Activated naive CD4-positive, alpha-beta T cell treated with anti-CD3 and anti-CD28 coated beads, Interleukin-2, amount 50 U/mL, for 24 hours (primary cell): Measurements from ENCODE around the gene TNFSF10.
"Not testable (repeated sequence)": the region's sequence is repeated elsewhere in the genome, so short reads cannot be mapped to it uniquely, and the experiment has no call there.

Experiments
- H3K27ac Mint-ChIP-seq: one replicate; pipeline ENCODE4 v1.8.0; 2021; ENCODE audit warnings: mild to moderate bottlenecking, mixed read lengths
- H3K27me3 Mint-ChIP-seq: one replicate; pipeline ENCODE4 v1.8.0; 2021; ENCODE audit warnings: mixed read lengths
- H3K36me3 Mint-ChIP-seq: one replicate; pipeline ENCODE4 v1.8.0; 2021; ENCODE audit warnings: mixed read lengths
- H3K4me1 Mint-ChIP-seq: one replicate; pipeline ENCODE4 v1.8.0; 2021; ENCODE audit warnings: mixed read lengths
- H3K4me3 Mint-ChIP-seq: one replicate; pipeline ENCODE4 v1.8.0; 2021; ENCODE audit warnings: mild to moderate bottlenecking, mixed read lengths
- H3K9me3 Mint-ChIP-seq: one replicate; pipeline ENCODE4 v1.8.0; 2021; ENCODE audit warnings: mixed read lengths

The TNFSF10 gene

DNA sequence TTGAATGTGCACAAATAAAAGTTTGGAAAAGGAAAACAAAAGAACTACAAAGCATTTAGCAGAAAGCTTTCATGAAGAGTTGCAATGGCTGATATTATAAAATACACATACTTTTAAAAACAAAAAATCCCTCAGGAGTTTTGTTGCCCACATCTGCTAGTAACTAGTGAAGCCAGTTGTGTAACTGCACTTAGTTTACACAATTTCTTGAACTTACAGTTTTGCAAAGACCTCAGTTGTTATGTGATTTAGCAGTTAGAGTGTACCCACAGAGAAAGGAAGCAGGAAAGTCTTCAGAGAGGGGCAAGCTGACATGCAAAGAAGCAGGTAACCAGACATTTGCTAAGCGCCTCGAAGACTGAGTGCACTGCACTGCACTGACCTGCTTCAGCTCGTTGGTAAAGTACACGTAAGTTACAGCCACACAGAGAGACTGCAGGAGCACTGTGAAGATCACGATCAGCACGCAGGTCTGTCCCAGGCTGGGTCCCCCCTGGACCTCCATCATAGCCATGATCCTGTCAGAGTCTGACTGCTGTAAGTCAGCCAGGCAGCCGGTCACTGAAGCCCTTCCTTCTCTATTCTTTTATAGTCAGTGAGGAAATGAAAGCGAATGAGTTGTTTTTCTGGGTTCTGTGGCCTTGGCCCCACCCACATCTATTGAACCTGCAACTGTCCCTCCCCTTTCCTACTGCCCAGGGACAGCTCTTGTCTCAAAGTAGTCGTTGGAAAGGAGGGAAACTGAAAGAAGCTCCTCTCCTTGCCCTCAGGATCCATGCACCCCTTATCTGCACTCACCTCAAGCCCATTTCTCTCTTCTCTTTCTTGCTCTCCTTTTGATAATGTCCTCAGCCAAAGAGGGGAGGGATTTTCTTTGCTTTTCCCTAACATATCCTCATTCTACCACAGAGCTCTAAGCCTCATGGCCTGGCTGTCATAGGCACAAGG, at the start of gene TNFSF10:
Gene TNFSF10 (minus strand): TSS at position 560 of the 948 bp plus-strand sequence. CDS start 46 bp downstream, at position 514.
- peaks cover 63% of the 10 kb centered on the region for H3K4me1 Mint-ChIP-seq
- H3K27me3 Mint-ChIP-seq, result no peaks in the 10 kb centered on the region
- H3K27ac Mint-ChIP-seq, result peak within 1 kb of the TSS; percentile 97
- H3K4me3 Mint-ChIP-seq, result peak within 1 kb of the TSS; percentile 91
- no peaks in the 10 kb centered on the region for H3K36me3 Mint-ChIP-seq
- H3K9me3 Mint-ChIP-seq, result no peaks in the 10 kb centered on the region

DNA sequence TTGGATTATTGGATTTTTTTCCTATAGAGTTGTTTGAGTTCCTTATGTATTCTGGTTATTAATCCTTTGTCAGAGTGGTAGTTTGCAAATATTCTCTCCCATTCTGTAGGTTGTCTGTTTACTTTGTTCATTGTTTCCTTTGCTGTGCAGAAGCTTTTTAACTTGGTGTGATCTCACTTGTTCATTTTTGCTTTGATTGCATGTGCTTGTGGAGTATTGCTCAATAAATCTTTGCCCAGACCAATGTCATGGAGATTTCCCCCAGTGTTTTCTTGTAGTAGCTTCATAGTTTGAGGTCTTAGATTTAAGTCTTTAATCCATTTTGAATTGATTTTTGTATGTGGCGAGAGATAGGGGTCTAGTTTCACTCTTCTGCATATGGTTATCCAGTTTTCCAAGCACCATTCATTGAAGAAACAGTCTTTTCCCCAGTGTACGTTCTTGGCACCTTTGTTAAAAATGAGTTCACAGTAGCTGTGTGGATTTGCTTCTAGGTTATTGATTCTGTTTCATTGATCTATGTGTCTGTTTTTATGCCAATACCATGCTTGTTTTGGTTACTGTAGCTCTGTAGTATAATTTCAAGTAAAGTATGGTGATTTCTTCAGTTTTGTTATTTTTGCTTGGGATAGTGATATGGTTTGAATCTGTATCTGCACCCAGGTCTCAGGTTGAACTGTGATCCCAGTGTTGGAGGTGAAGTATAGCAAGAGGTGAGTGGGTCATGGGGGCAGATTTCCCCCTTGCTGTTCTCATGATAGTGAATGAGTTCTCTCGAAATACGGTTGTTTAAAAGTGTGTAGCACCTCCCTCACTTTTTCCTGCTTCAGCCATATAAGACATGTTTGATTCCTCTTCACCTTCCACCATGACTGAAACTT, 46.1 kb upstream of the TNFSF10 start:
- Mint-ChIP-seq H3K27ac (no peak overlapping the region), H3K27me3 (no peaks in the 10 kb centered on the region), H3K9me3 (no peaks in the 10 kb centered on the region), H3K4me3 (no peak overlapping the region), H3K36me3 (peaks cover 2% of the 10 kb centered on the region), H3K4me1 (peaks cover 17% of the 10 kb centered on the region)

DNA sequence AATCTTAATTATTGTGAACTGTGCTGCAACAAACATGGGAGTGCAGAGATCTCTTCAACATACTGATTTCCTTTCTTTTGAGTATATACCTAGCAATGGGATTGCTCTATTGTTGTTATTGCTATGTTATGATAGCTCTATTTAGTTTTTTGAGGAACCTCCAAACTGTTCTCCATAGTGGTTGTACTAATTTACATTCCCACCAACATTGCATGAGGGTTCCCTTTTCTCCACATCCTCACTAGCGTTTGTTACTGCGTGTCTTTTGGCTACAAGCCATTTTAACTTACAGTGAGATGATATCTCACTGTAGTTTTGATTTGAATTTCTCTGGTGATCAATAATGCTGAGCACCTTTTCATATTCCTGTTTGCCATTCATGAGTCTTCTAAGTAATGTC, 45.5 kb upstream of the TNFSF10 start:
- H3K27me3 Mint-ChIP-seq, result no peaks in the 10 kb centered on the region

DNA sequence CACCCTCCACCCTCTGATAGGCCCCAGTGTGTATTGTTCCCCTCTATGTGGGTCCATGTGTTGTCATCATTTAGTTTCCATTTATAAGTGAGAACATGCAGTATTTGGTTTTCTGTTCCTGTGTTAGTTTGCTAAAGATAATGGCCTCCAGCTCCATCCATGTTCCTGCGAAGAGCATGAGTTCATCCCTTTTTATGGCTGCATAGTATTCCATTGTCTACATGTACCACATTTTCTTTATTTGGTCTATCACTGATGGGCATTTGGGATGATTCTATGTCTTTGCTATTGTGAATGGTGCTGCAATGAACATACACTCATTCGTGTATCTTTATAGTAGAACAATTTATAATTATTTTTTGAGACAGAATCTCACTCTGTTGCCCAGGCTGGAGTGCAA, 43.6 kb upstream of the TNFSF10 start:
- not testable (repeated sequence) for H3K27me3 Mint-ChIP-seq, H3K27ac Mint-ChIP-seq, H3K36me3 Mint-ChIP-seq, H3K4me3 Mint-ChIP-seq, H3K9me3 Mint-ChIP-seq
- peaks cover 40% of the 10 kb centered on the region for H3K4me1 Mint-ChIP-seq

More for the DNA sequence above, 45.5 kb upstream of the TNFSF10 start:
- Mint-ChIP-seq H3K4me1 (peaks cover 22% of the 10 kb centered on the region), H3K4me3 (no peak overlapping the region), H3K27ac (no peak overlapping the region), H3K36me3 (peaks cover 2% of the 10 kb centered on the region), H3K9me3 (no peaks in the 10 kb centered on the region)

DNA sequence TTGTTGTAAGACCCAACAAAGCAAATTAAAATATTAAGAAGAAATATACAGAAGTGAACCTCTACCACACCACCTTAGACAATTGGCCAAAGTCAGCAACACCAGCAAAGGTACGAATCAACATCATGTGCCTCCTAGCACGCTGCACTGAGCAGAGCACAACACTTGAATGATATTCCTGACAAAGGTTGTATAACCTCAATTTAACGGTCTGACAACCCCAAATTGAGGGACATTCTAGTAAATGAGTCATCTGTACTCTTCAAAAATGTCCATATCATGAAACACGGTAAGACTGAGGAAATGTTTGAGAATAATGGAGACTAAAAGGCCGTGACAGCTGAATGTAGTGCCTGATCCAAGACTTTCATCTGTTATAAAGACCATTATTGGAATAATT, 41.3 kb upstream of the TNFSF10 start:
- Mint-ChIP-seq H3K36me3 (peaks cover 2% of the 10 kb centered on the region), H3K4me1 (peaks cover 40% of the 10 kb centered on the region), H3K27me3 (no peaks in the 10 kb centered on the region), H3K27ac (no peak overlapping the region), H3K4me3 (no peak overlapping the region), H3K9me3 (no peaks in the 10 kb centered on the region)

DNA sequence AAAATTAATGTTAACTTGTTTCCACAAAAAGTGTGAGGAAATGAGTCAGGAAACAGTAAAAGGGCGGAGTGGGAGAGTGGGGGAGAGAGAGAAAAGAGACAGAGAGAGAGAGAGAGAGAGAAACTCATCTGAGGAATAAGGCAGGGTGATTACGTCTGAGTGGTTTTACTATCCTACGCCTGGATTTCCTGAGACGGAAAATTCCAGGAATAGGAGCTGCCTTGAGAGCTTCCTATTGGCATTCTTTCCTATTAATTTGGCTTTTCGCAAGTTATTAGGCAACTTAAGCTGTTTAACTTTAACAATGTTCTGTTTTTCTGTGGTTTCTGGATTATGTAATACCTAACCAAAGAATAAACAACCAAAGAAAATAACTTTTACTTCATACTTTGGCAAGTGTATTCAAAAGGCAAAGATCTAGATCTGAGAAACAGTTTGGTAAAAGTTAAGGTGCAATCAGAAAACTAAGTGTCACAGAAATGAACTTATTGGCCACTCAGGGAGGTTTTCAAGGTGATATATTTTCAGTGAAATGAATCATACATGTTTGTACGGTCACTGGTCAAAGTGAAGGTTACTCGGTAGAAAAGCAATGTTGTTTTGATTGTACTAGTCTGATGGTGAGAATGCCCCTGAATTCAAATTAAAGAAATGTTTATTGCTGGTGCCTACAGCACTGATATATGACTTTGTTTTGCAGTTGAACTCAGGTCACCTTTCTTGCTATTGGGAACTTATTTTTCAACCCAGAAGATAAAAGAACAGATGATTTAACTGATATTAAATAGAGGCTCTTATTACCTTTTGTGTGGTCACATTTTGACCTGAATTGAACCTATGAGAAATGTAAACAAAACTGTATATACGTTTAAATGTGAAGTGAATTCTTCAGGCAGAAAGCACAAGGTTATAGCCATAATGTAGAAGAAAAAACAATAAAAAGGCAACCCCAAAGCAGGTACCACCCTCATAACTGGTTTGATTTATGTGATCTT, 39.9 kb upstream of the TNFSF10 start:
- Mint-ChIP-seq H3K9me3 (no peaks in the 10 kb centered on the region), H3K27ac (peak overlapping the region; percentile 98), H3K27me3 (no peaks in the 10 kb centered on the region), H3K4me3 (peak overlapping the region; percentile 72), H3K4me1 (peaks cover 31% of the 10 kb centered on the region), H3K36me3 (peaks cover 2% of the 10 kb centered on the region)

DNA sequence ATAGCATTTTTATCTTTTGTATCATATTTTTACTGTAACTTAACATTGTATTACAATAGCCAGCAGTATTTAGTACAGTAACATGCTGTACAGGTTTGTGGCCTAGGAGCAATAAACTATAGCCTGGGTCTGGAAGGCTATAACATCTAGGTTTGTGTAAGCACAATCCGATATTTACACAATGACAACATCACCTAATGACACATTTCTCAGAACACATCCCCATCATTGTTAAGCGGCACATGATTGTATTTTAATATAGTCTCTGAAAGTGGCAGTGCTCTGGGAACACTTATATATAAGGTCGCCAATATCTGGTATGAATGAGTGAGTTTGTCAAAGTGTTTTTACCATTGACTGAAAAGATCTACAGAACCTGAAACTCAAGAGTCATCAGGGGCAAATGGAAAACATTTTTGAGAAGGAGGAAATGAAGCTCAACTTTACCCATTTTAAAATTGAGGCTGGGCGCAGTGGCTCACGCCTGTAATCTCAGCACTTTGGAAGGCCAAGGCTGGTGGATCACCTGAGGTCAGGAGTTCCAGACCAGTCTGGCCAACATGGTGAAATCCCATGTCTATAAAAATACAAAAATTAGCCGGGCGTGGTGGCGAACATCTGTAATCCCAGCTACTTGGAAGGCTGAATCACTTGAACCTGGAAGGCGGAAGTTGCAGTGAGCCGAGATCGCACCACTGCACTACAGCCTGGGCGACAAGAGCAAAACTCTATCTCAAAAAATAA, 38.8 kb upstream of the TNFSF10 start:
- Mint-ChIP-seq H3K9me3 (no peaks in the 10 kb centered on the region), H3K4me3 (peak overlapping the region; percentile 78), H3K36me3 (no peaks in the 10 kb centered on the region), H3K4me1 (peaks cover 39% of the 10 kb centered on the region), H3K27ac (peak overlapping the region; percentile 95), H3K27me3 (no peaks in the 10 kb centered on the region)

DNA sequence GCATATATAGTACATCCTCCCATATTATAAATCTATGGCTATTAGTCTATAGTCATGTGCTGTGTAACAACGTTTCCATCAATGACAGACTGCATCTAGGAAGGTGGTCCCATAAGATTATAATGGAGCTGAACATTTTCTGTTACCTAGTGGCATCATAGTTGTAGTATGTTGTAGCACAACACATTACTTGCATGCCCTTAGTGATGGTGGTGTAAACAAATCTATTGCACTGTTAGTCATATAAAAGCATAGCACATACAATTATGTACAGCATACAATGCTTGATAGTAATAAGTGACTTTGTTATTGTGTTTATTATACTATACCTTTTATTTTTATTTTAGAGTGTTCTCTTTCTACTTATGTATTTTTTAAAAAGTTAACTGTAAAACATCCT, 37.4 kb upstream of the TNFSF10 start:
- Mint-ChIP-seq H3K4me1 (peaks cover 40% of the 10 kb centered on the region), H3K27ac (no peak overlapping the region), H3K36me3 (no peaks in the 10 kb centered on the region), H3K27me3 (no peaks in the 10 kb centered on the region), H3K4me3 (no peak overlapping the region), H3K9me3 (no peaks in the 10 kb centered on the region)

DNA sequence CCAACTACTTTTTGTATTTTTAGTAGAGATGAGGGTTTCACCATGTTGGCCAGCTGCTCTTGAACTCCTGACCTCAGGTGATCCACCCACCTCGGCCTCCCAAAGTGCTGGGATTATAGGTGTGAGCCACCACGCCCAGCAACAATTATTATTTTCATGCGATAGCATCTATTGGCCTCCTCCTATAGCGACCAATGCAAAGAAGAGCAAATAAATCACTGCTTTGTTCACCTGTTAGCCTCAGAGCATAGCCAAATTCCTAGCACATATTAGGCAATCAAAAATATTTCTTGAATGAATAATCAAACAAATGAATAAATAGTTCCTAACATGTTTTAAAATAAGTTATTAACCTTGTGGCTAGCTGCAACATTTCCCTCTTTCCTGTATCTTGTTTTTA, 36.8 kb upstream of the TNFSF10 start:
- Mint-ChIP-seq H3K27me3 (no peaks in the 10 kb centered on the region), H3K4me3 (no peak overlapping the region), H3K4me1 (peaks cover 40% of the 10 kb centered on the region), H3K9me3 (no peaks in the 10 kb centered on the region), H3K36me3 (no peaks in the 10 kb centered on the region), H3K27ac (no peak overlapping the region)

DNA sequence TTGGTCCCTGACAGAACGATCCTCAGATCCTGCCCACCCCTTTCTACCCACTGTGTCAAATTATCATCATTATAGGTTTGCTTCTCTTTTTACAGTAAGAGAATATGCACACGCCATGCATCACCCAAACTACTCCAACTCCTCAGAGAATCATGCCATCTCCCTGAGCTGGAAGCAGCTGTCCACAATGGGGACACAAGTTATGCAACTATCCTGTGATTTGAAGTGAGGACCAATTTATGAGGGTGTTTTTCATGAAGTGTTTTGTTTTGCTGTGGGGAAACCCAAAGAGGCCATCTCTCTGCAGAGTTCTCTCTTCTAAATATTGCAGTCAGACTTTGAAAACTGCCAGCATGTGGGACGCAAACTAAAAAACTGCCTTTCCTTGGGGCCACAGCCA, 35.8 kb upstream of the TNFSF10 start:
- H3K9me3 Mint-ChIP-seq, result no peaks in the 10 kb centered on the region
- H3K36me3 Mint-ChIP-seq, result no peaks in the 10 kb centered on the region
- H3K4me1 Mint-ChIP-seq, result peaks cover 35% of the 10 kb centered on the region
- no peak overlapping the region for H3K27ac Mint-ChIP-seq
- H3K27me3 Mint-ChIP-seq, result no peaks in the 10 kb centered on the region
- no peak overlapping the region for H3K4me3 Mint-ChIP-seq

DNA sequence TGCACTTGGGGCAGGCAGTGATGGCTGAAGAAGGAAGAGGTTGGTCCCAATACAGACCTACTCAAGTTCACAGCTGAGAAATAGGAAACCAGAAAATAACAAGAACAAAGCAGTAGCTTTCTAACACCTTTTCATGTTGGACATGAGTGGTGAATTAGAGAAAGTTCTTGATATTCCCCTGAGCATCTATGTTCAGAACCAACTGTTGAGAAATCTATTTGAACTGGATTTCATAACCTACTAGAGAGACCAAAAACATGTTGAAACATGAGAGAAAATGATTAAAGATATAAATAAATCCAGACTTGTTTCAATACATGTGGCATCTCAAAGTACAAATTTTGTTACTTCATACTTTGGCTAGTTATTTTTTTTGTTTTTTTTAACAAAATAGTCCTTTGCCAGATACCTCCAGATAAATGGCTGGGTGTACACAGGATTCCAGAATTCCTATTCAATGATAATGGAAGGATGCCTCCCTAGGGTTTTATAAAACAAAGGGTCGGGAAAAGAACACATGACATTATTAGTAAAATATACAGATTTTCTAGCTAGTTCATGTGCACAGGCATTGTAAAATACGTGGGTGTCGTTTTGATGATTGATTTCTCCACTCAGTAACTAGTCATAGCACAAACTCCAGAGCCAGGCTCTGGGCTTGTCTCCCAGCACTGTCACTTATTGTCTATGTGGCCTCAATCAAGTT, 34.4 kb upstream of the TNFSF10 start:
- Mint-ChIP-seq H3K27ac (no peak overlapping the region), H3K4me3 (no peak overlapping the region), H3K36me3 (no peaks in the 10 kb centered on the region), H3K9me3 (no peaks in the 10 kb centered on the region), H3K27me3 (no peaks in the 10 kb centered on the region), H3K4me1 (peaks cover 22% of the 10 kb centered on the region)

DNA sequence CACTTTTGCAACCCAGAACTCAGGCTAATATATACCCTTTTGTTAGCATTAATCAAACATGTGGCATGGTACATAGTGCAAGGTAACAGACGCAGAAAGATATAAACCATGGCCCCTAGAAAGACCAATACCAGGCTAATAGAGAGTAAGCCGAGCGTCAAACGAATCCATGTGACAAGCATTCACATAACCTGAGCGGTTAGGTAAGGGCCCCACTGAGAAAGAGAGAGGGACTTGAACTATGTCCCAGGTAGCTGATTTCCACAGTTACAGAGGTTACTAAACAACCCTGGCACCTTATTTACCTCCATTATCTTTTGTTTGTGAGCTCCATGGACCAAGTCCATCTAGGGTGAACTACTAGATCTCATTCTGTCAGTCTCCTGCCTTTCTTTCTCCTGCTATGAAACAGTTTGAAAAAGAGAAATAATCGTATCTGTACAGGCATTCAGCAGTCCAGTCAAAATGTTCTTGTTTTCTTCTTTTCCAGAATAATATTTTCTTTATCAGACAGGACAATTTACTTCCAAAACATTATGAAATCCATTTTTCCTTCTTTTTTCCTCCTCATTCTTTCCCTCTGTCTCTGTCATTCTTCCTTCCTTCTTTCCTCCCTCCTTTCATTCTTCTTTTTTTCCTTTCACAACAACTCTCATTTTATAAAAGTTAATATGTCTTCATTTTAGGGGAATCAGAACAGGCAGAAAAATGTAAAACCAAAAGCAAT, 30.5 kb upstream of the TNFSF10 start:
- no peak overlapping the region for H3K4me3 Mint-ChIP-seq
- no peaks in the 10 kb centered on the region for H3K36me3 Mint-ChIP-seq
- no peaks in the 10 kb centered on the region for H3K27me3 Mint-ChIP-seq
- no peaks in the 10 kb centered on the region for H3K9me3 Mint-ChIP-seq
- H3K27ac Mint-ChIP-seq, result peak overlapping the region; percentile 15
- H3K4me1 Mint-ChIP-seq, result peaks cover 42% of the 10 kb centered on the region

DNA sequence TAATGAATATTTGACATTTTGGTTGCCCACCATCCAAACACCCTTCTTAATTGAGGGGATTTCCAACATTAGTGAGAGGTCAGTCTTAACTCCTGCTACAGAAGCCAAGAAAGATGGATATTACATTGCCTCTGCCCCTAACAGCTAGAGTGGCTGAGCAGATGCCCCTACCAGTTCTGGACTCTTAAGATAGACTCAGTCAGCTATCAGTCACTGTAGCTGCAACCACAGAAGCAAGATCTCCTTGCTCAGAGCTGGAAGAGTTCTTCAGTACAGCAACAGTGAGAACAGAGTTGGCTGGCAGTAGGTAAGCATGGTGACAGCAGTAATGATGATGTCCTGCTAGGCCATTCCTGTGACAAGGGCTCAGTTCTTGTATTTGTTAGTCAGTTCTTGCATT, 29.4 kb upstream of the TNFSF10 start:
- Mint-ChIP-seq H3K4me3 (no peak overlapping the region), H3K9me3 (no peaks in the 10 kb centered on the region), H3K27ac (no peak overlapping the region), H3K36me3 (no peaks in the 10 kb centered on the region), H3K4me1 (peaks cover 44% of the 10 kb centered on the region), H3K27me3 (no peaks in the 10 kb centered on the region)
